ENCODE measurements around the gene DDAH2.

DDAH2 gene

DNA sequence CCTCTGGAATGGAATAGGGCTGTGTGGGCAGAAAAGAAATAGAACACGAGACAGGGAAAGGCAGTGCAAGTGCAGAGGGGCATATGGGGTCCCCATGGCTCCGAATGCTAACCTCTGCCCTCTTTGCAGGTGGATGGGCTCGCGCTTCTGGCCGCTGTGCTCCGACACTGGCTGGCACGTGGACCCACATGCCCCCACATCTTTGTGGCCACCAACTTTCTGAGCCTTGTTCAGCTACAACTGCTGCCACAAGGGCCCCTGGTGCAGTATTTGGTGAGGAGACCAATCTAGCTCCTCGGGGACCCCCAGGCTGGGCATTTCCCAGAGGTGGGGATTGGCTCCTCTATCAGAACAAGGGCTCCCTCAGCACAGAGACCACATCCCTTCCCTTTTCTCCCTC, 32.2 kb upstream of the DDAH2 start:
- DNase-seq (ENCODE audit: low spot score) = no peak

DNA sequence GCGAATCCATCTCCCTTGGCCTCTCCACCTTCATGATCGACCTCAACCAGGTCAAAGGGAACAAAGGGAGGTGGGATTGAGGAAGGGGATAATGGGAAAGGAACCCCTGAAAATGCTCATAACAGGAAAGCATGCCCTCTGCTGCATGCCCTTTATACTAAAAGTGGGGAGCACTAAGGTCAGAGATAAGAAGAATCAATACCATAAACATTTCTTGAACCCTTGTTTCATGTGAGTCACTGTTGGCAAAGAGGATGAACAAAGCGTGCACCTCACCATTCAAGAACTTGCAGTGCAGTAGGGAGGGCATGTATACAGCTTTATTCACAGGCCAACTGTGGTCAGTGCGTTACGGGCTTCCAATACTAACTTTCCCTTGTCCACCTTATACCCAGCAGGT, 31.7 kb upstream of the DDAH2 start:
- no peak for DNase-seq (ENCODE audit: low spot score)

DNA sequence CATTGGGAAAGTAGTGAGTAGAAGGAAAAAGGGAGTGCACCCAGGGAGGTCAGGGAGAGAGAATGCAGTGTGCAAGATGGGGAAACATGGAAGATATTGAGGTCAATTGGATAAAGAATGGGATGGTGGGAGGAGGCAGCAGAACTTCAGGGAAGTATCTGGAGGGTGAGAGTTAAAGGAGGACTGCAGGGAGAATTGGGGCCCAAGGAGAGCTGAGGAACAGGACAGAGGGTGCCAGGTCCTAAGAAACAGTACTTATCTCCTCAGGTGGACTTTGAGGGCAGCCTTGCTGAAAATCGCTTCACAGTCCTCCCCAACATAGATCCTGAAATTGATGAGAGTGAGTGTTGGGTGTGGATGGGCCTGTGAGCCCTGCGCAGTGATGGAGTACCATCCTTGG, 29.2 kb upstream of the DDAH2 start:
- no peak for DNase-seq (ENCODE audit: low spot score)

DNA sequence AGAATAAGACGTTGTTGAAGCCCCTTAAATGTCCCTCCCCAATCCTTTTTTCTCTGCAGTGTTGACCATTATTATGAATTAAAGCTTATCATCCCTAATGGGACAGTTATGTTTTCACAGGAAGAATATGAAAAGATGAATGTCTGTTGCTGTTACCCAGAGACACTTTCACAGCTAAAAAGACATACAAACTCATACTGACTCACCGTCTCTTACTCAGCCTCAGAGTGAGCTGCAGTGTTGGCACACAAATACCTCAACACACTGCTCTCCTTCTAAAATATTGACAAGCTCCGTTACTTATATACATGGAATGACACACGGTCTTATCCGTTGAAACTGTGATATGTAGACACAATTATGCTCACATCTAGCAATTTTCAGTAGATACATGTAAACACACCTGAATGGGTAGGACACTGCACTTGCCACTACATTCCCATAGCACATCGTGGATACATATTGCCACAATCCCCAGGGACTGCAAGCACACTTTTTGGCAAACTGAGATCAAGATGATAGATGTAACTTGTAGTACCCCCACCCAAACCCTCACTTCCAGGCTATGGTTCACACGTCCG, 23.7 kb upstream of the DDAH2 start:
- DNase-seq (ENCODE audit: low spot score) = no peak

DNA sequence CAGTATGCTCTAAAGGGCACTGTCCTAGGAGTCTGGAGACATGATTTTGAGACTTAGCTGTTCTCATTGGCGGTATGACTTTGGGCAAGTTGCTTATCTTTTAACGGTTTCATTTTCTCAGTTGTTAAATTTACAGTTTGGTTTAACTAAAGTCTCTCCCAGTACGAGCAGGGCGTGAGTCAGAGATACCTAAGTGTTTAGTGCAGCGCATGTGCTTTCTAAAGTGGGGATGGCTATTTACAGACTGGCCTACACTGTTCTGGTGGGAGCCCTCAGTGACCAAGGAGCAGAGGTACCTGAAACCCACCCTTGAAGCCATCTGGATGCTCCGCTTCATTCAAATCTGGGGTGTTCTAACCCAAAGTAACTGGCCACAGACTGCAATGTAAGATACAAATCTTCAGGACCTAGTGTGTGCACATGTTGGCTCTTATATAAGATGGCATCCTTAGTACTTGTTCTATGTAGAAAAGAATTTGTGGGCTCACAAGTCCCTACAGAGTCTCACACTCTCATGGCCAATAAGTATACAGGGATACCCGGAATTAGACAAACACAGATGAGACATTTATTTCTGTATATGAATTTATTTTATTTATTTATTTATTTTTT, 21.4 kb upstream of the DDAH2 start:
- no peak for DNase-seq (ENCODE audit: low spot score)

DNA sequence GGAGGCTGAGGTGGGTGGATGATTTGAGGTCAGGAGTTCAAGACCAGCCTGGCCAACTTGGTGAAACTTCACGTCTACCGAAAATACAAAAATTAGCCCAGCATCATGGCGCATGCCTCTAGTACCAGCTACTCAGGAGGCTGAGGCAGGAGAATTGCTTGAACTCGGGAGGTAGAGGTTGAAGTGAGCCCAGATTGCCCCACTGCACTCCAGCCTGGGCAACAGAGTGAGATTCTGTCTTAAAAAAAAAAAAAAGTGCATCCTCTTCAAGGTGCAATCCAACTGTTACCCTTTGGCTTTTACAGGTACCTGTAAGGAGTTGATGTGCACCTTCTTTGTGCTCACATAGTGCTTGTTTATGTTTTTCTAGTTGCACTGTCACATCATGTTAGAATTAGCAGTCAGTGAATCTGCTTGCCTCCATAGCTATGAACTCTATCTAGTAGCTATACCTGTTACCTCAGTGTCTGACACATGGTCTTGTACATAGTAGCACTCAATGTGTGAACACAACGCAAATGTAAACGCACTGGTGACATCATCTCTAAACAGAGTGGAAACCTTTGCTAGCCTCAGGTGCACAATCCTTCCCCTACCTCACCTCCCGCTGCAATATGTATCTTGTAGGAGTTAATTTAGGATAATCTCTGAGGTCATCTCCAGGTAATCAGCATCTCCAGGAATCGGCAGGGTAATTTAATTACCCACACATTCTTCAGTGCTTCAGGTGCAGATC, 20.4 kb upstream of the DDAH2 start:
- no peak for DNase-seq (ENCODE audit: low spot score)

DNA sequence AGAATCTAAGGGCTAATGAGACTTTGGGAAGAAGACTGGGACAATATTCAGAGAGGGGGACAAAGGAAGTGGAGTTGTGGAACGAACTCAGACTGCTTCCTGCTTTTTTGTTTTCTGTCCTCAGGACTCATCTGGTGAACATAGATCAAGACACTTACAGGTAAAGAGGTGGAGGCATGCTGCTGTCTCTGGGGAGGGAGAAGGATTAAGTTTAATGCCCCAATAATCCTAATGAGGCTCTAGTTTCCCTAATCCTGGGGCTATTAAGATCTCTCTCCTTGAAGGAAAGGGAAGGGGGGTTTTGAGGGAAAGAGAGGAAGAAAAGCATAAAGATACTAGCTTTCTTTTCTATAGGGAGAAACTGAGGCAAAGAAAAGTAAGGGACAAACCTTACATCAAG, 15.3 kb upstream of the DDAH2 start:
- no peak for DNase-seq (ENCODE audit: low spot score)

DNA sequence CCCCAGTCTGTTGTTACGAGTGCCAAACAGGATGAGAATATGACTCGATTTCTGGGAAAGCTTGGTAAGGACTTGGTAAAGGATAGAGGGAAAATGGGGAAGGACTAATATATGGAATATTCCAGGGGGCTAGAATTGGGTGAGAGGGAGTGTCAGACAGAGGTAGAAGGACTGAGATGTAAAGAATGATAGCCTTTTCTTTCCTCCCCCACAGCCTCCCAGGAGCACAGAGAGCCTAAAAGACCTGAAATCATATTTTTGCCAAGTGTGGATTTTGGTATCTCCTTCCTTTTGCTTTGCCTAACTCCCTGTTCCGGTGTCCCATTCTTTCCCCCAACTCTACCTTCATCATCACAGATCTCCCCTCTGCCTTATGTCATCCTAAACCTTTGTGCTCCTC, 13.8 kb upstream of the DDAH2 start:
- no peak for DNase-seq (ENCODE audit: low spot score)

DNA sequence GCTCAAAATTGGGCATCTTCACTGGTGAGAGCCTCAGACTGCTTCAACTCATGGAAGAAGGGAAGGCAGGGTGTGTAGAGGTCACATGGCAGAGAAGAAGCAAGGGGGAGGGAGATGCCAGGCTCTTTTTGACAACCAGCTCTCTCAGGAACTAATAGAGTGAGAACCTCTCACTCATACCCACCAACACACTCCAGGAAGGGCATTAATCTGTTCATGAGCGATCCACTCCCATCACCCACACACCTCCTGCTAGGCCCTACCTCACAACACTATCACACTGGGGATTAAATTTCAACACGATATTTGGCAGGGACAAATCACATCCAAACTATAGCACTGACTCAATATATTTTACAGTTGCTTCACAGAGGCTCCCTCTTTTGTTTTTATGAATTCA, 12.7 kb upstream of the DDAH2 start:
- no peak for DNase-seq (ENCODE audit: low spot score)

DNA sequence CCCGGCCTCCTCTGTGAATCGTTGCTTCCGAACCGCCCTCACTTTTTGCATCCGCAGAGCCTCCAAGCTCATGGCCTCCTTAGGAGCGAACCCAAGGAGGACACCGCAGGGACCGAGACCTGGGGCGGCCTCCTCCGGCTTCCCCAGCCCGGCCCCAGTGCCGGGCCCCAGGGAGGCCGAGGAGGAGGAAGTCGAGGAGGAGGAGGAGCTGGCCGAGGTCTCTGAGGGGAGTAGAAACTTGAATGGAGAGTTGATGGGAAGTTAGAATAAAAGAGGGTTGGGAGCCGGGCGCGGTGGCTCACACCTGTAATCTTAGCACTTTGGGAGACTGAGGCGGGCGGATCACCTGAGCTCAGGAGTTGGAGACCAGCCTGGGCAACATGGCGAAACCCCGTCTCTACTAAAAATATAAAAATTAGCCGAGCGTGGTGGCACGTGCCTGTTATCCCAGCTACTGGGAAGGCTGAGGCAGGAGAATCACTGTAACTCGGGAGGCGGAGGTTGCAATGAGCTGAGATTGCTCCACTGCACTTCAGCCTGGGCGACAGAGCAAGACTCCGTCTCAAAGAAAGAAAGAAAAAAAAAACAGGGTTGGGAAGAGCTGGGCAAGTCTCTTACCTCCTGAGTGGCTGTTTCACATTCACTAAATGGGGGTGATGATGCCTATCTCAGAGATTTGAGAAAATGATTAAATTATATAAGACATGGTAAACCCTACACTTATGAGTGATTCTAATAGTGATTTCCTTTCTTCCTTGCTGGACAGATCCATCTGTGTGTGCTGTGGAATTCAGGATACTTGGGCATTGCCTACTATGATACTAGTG, 11.5 kb upstream of the DDAH2 start:
- DNase-seq (ENCODE audit: low spot score) = no peak

DNA sequence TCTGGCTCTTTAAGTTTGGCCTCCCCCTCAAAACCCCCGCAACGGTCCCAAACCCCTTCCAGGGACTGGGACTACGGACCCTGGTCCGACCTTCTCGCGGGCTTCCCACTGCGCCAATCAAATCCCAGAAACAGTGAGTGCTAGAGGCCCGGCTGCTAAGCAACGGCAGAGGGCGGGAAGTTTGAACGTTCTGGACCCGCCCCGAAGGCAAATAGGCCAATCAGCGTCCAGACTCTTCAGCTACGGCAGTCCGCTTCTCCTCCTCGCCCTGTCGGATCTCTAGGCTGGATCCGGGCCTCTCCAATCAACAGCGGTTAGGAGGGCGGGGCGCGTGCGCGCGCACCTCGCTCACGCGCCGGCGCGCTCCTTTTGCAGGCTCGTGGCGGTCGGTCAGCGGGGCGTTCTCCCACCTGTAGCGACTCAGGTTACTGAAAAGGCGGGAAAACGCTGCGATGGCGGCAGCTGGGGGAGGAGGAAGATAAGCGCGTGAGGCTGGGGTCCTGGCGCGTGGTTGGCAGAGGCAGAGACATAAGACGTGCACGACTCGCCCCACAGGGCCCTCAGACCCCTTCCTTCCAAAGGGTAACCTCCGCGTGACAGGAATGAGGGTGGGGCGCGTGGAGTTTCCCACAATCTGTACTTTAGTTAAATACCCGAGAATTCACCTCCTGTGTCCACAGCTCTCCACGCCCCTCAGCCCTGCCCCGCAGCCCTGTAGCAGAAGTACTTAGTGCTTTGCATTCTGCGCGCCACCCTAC, 10.7 kb upstream of the DDAH2 start, which contains the start of gene MSH5:
TSS of gene MSH5 (plus strand) at position 367 of the 758 bp plus-strand sequence. CDS start 462 bp downstream, outside the sequence.
- peak; percentile 98 for DNase-seq (ENCODE audit: low spot score)

DNA sequence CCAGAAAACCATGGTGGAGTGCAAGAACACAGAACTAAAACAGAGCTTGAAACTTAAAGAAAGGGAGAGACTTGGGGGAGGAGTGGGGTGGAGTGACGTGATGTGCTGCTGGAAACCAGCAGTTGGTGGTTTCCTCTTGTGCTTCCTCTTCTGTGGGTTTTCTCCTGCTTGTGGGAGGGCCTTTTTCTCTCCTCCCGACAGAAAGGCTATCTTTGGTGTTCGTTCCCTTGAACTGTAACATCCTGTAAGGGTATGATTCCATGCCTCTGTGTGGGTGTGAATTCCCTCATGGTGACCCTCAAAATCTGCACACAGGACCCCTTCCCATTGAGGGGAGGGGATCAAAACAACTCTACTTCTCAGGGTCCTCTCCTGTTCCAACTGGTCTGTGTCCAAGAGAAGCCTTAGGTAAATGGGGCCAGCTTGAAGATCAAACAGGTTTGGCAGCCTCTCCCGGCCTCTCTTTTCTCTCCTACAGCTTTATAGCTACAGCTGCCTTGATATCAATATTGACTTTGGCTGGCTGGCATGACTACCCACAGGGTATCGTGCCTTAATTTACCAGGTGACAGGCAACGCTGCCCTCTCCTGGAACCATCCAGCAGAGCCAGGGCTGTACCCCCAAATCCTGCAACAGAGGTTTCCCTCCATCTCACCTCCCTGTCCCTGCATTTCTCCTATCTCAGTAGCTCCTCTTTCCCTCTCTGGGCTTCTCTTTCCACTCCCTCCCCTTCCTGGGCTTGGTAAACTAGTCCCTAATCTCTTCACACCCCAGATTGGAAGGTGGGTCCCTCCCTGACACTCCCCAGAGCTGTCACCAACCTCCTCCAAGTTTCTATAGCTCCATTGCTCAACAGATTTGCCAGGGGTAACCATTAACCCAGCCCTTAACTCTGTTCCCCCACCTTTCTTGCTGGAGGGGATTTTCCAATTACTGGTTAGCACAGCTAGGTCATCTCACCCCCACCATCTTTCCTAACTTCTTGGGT, 9.2 kb upstream of the DDAH2 start:
- DNase-seq (ENCODE audit: low spot score) = peak; percentile 60

DNA sequence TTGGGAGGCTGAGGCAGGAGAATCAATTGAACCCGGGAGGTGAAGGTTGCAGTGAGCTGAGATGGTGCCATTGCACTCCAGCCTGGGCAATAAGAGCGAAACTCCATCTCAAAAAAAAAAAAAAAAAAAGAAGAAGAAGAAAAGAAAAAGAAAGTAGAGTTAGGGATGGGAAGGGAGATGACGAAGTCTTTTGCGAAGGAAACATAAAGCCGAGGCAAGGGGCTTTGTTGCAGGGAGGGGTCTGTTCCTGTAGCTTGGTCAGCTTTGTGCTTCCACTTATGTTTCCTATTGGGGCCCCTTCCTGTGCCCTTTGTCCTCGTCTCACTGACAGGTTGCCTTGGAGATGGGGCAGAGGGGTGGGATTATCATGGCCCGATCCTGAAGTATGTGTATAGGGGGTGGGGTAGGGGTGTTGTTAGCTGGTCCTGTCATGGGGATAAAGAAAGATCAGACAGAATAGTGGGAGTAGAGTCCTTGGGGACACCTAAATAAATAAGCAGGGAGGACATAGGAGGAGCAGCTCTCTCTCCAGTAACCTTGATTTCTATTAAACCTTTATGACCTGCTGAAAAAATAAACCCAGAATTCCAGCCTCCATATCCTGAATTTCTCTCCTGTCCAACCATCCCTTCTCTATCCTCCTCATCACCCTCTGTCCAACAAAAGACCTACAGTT, 8.4 kb upstream of the DDAH2 start:
- peak; percentile 20 for DNase-seq (ENCODE audit: low spot score)

DNA sequence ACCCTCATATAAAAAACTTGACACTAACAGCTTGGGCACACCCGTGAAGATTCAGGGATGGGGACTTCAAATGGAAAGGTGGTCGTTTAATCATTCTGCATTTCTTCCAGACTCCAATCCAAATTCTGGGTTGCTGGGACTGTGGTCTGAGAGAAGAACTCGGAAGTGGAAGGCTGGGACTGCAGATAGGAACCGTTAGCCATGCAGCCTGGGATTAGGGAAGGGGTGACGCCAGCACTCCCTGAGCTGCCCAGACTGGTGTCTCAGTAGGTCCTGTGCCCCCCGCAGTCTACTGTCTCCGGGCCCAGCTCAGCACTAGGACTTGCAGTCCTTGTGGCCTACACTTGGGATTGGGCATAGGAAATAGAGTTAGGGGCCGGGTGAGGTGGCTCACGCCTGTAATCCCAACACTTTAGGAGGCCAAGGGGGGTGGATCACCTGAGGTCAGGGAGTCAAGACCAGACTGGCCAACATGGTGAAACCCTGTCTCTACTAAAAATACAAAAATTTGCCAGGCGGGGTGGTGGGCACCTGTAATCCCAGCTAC, 7.7 kb upstream of the DDAH2 start:
- DNase-seq (ENCODE audit: low spot score) = no peak

DNA sequence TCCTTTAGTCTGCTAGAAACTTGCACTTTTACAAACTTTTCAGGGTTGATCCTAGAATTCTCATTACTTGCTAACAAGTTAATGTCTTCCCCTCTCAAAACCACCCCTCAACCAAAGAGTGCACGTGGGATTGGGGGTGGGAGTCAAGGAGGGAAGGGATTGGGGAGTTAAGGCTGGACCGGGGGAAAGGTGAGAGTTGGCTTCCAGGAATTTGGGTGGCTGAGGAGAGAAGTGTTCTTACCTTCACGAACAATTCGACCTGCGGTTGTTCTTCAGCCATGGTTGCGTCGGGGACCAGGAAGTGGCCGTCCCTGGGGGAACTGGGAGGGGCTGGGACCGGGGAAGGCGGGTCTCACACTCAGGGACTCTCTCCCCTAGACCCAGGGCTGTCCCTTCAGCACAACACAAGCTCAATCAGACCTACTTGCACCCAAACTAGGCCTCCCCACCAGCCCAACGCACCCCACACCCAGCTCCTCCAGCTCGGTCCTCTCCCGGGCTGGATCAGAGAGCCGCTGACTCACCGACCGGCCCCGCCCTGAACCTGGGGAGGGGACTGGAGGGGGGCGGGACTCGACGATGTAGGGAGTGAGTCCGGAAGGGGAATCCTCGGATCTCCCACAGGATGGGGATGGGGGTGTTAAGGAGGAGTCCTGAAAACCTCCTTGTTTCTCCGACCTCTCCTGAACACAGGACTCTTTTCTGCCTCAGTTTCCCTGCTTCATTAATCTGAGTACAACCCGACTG, 7.1 kb upstream of the DDAH2 start, which contains the start of gene CLIC1:
TSS of gene CLIC1 (minus strand) at position 510 of the 747 bp plus-strand sequence. CDS start at position 280, 230 bp downstream.
- DNase-seq (ENCODE audit: low spot score) = peak; percentile 33

DNA sequence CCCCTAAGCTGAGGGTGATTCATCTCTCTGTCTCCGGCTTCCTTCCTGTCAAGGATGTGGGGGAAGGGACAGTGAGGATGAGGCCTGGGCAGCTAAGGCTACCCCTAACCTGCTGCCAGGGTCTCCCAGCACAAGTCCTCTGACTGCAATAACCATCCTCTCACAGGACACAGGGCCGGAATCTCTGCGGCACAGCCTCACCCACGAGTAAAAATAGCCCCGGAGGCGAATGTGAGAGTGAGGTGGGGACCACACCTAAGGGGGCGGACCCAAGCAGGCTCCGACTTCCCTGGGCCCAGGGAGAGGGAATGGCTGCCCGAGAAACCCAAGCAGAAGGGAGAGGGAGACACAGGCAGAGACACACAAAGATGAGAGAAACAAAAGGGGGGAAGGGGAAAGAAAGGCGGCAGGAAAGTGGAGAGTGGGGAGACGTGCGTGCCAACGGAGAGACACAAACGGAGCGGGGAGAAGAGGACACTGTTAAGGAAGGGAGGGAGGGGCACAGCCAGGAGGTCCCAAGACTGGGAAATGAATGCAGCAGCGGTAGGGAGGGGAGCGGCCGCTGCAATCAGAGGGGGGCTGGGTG, 5.8 kb upstream of the DDAH2 start:
- DNase-seq (ENCODE audit: low spot score) = no peak

DNA sequence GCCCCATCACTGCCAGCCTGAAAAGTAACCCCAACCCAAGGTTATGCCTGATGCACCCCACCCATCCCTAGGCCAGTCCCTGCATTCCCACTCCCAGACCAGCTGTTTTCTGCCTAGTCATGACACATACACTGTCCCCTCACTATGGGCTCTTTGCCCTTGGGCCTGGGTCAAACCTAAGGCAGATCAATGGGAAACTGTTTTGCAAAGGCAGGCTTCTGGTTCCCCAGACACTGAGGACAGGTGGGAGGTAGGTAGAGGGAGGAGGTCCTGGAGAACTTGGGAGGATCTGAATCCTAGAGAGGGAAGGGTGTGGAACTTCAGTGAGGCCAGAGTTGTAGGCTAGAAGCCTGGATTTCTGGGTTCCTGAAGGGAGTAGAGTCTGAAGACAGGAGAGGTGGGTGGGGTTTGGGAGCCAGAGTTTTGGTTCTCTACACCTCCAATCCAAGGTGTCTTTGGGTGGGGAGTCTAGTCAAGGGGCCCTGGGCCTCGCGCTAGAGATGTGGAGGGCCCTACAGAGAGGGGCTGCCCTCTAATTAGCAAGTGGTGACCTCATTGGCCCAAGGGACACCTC, 5.2 kb upstream of the DDAH2 start:
- no peak for DNase-seq (ENCODE audit: low spot score)

DNA sequence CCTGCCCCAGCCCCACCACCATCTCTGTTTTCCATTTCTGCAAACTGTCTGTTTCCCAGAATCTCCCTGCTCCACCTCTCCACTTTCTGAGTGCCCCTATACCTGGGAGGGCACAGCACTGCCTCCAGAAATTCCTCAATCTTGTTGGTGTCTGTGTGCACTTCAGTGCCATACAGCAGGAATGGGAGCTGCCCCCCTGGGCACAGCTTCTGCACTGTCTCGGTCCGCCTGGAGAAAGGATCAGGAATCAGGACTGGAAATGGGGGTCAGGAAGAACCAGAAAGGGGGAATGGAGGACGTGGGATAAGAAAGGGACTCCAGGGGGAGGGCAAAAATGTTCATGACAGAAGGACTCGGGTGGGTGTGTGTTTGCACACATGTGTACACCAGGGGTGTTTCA, 4.6 kb upstream of the DDAH2 start:
- no peak for DNase-seq (ENCODE audit: low spot score)

Data from globus pallidus (tissue), 1 donor.